NAMALWA (cell line): ENCODE results near the gene SRD5A1.
A peak's percentile ranks its signal among the peaks of the same experiment; 100 is the strongest.

Source experiments
- DNase-seq: peaks from one replicate; pipeline ENCODE4 v3.0.0-alpha.2; 2015; ENCODE audit warnings: low spot score

SRD5A1 gene

DNA sequence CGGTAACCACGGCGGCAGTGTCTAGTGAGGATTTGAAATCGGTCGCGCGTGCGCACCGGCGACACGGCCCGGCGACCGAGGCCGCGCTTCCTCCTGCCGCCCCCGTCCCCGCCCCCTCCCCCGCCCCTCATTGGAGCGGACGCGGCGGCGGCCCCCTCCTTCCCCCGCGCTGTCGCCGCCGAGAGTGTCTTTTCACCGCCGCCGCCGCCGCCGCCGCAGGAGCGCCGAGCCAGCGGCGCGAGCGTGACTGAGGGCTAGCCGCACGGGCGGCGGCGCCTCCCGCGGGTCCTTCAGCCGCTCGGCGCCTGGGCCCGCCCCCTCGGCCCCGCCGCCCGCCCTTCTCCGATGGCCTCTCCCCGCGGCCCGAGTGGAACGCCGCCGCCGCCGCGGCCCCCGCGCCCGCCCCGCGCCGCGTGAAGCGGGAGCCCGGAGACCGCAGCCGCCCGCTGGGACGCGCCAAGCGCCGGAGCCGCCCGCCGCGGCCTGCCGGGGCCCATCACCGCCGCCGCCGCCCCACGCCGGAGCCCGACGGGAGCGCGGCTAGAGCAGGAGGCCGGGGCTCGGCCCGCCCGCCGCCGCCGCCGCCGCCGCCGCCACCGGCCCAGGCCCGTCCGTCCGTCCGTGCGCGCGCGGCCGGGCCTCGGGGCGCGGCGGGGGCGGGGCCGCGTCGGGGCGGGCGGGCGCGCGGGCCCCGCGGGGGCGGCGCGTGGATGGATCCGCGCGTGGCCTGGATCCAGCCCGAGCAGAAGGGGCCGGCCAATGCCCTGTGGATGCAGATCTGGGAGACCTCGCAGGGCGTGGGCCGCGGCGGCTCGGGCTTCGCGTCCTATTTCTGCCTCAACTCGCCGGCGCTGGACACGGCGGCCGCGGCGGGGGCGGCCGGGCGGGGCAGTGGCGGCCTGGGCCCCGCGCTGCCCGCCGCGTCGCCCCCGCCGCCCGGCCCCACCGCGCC lies 80.3 kb downstream of the SRD5A1 start, which contains the start of gene TENT4A:
Gene TENT4A (plus strand): TSS at position 159 of the 952 bp plus-strand sequence. CDS start 552 bp downstream, at position 711.
- DNase-seq = no peak

DNA sequence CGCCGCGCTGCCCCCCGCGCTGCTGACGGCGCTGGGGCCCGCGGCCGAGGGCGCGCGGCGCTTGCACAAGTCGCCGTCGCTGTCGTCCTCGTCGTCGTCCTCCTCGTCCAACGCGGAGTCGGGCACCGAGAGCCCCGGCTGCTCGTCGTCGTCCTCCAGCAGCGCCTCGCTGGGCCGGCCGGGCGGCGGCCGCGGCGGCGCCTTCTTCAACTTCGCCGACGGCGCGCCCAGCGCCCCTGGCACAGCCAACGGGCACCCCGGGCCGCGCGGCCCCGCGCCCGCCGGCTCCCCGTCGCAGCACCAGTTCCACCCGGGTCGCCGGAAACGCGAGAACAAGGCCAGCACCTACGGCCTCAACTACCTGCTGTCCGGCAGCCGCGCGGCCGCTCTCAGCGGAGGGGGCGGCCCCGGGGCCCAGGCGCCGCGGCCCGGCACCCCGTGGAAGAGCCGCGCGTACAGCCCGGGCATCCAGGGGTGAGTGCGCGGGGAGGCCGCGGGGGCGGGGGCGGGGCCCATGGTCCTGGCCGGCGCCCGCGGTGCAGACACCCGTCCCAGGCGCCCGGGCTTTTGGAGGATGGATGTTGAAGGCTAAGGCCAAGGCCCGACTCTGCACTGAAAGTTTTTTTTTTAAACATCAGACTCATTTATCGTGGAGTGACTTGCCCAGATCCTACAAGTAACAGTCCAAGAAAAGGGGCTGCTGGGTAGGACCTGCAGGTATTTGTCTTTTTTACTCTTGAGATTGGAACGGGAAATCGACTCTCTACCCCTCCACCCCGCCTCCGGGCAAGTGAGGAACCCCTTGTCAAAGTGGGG lies 81.2 kb downstream of the SRD5A1 start:
- DNase-seq = peak; percentile 59

DNA sequence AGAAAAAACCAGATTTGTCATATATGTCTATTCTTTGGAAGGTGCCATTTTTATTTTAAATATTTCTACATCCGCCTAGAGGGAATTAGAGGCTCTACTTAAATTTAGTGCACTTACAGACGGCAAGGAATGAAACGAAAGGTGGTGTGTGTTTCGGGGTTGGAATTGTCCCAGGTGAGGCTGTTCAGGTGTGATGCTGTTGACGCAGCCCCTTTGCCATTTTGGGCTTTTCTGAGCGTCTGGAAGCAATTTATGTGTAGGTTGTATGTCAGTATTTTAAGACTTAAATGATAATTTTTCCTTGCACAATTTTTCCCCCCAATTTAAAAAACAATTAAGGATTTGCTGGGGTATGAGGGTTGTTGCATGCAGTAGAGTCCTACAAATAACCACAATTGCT lies 82.0 kb downstream of the SRD5A1 start:
- DNase-seq = no peak

DNA sequence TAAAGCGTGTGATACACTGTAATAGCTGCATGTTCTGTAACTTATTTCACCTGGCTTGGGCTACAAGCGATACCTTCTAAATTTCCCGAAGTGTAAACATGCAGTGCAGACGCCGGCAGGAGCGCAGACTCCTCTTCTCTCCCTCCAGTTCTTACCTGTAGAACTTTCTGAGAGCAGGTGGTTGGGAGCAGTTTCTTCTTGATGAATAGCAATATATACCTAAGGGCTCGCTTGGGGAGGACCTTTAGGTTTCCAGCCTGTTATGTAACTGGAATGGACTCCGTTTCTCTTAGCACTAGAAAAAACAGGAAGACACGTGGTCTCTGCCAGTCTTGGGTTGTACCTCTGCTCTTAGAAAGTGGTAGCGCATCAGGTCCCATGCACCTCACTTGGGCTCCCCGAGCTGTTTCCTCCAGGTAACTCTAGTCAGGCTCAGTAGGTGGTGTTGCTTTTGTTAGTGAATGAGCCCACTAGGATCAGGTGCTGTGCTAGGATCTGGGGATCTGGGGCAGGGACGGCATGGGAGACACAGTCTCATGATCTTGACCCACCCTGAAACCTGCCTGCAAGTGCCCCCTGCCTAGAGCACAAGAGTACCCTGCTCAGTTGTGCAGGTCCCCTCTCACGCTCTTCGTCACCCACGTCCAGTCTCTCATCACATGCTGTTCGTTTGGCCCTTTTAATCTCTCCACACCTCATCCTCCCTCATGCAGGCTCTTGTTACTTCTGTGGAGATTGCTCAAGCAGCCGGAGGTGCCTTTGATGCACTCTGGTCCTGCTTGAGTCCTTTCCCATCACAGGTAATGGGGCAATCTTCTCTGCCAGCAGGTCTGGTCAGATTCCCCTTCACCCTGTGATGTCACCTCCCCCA lies 82.8 kb downstream of the SRD5A1 start:
- DNase-seq = peak; percentile 61

DNA sequence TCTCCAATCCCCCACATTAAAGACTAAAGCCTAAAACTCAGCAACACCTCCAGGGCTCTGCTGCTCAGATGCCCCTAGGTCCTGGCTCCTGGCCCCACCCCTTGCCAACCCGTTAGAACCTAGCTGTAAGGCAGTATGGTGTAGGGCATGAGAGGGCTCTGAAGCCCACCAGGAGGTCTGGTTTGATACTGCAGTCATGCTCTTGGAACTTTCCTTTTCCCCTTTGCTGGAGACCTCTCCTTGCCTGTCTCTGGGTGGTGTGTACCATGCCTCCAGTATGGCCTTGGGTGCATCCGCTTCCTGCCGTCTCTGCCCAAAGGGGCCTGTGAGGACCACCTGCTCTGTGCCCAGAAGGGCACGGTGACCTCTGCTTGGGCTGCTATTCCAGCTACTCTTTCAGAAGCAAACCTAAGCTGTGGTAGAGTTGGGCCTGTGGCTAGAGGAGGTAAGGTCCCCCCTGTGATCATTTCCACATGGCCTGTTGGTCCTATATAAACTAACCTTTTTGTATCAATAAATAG lies 83.4 kb downstream of the SRD5A1 start:
- DNase-seq = peak; percentile 31

DNA sequence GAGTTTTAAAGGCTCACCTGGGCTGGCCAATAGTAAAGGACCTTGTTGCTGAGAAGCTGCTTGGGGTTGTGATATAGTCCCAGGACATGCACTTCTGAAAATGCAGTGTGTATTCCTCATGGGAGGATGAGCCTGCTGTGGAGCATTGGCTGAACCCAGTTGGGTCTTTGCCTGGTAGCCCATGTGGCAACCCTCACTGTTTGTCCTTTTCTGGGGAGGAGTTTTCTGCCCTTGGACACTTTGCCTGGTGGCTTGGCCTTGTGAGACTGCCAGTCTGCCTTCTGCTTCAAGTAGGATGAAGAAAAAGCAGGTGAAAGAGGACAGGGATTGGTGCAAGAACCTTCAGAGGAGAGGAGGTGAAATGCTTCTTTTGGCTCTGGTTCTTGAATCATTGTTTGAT lies 84.0 kb downstream of the SRD5A1 start:
- no peak for DNase-seq

DNA sequence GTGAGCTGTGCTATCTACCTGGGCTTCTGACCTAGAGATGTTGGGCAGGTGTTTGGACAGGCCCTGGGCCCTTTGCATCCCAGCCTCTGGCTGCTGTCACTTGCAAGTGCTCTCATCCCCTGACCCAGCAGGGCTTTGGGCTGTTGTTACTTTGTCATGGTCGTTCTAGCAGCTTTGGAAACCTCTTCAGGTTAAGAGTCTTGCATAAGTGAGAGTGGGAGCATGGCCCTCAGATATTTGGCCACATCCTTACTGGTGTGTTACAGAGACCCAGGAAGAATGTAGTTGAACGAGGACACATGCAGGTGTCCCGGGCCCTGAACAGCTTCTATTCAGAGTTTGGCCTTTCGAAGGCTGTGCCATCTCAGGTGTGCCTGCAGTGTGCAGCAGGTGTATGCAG lies 84.4 kb downstream of the SRD5A1 start:
- DNase-seq = no peak

DNA sequence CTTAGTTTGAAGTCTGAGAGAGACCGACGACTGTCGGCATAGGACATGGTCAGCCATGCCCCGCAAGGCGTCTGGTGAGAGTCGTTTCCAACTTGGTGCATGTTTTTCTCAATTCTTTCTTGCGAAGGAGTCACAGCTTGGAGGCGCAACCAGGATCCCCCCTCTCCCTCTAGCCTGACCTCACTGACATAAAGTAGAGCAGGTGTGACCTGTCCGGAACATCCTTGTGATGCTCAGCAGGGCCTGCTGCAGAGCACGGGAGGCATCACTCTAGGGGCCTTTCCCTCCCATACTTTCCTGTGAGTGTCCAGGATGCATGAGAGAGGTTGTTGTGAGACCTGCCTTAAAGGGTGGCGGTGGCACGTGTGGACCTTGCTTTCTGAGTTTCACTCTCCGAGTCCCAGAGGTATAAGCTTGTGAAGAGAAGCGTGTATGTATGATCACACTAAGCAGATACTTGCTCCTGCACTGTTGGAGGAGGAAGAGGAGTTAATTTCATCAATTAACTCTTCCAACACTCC lies 85.0 kb downstream of the SRD5A1 start:
- peak; percentile 45 for DNase-seq

DNA sequence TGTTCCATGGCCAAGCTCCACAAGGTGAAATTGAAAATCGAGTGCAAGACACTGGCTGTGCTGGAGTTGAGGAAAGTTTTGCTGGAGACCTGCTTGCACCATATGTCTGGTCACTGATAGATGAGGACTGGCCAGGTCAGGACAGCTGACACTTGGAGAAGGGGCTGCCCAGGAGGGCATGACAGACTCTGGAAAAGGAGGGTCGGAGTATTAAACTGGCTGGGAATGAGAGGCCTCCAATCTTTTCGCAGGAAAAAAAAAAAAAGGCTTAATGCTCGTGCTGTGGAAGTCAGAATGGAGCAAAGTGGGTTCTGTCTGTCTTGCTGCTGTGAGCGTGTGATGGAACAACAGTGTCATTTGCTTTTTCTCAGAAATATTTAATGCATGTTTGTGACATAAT lies 85.5 kb downstream of the SRD5A1 start:
- DNase-seq = no peak

DNA sequence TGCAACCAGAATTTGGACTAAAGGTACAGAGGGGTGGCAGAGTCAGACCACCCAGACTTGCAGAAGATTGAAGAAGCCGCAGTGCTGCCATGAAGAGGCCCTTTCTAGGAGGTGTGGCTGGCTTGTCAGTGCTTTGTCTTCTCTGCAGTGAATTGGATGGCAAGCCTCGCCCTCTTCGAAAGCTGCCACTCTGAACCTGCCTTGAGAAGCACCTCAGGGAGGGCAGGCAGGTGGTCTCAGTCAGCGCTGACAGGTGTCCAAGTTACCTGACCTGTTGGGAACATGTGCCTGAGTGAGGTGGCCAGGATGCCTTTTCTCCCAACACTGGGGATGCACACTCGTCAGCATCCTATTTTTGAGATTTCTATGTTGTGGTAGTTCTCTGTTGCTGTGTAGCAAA lies 86.2 kb downstream of the SRD5A1 start:
- DNase-seq = peak; percentile 31

DNA sequence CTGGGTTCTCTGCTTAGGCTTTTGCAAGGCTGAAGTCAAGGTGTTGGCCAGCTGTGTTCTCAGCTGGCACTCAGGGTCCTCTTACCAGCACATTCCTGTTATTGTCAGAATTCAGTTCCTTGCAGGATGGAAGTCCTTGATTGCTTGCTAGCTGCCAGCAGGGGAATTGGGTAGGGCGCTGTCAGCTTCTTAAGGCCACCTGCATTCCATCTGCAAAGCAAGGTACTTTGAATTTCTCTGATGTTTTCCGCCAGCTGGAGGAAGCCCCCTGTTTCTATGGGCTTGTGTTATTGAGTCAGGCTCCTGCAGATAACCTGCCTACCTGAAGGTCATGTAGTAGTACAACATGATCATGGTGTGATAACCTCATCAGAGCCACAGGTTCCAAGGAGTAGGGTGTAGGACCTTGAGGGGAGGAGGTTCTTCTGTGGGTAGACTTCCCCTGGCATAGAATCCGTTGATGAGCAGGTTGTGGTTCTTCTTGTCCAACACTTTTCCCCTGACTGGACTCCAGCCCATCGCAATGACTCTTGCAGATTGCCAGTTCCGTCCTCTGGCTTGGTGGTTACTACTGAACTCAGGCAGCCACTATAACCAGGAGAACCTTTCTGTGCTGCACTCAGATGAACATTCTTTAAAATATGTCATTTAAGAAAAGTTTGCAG lies 86.8 kb downstream of the SRD5A1 start:
- peak; percentile 65 for DNase-seq

DNA sequence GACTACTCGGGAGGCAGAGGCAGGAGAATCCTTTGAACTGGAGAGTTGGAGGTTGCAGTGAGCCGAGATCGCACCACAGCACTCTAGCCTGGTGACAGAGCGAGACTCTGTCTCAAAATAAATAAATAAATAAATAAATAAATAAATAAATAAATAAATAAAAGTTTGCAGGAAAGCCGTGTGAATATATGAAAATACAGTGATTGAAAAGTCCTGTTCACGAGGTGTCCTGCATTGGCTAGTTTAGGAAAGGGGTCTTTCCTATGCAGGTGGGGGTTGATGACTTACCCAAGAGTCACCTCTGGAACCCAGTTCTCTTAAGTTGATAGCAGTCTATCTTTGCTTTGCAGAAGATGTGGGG lies 87.3 kb downstream of the SRD5A1 start:
- DNase-seq = no peak

DNA sequence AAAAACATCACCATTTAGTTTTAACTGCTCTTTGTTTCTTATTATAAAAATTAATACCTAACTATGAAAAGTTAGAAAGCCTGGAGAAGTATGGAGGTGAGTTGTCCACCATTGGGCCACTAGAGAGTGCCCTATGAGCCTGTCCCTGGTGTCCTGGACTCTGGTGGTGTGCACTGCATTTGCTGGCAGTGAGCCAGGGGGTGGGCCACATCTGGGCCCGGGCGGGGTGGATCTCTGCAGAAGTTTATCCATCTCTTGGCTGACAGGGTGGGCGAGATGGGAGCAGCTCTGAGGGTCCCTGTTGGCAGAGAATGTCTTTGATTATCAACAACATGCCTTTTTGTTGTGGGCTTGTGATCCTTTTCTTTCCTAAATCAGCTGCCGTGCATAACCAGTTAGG lies 88.2 kb downstream of the SRD5A1 start:
- DNase-seq = peak; percentile 77

DNA sequence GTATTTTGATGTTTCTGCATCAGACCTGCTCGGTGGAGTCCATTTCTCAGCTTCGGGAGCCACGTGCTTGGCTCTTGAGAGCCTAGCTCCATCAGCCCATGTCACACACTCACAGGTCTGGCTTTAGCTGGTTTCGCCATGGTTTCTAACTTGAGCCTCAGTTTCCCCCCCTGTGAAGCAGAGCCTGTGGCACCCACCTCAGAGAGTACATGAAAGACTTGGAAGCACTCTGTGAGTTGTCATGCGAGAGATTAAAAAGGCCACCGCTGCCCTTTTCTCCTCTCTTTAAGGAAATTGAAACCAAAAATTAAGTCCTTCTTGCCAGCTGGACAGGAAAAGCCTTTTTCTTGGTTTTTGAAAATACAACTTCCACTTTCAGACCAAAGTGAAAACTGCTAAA lies 88.8 kb downstream of the SRD5A1 start:
- peak; percentile 78 for DNase-seq

DNA sequence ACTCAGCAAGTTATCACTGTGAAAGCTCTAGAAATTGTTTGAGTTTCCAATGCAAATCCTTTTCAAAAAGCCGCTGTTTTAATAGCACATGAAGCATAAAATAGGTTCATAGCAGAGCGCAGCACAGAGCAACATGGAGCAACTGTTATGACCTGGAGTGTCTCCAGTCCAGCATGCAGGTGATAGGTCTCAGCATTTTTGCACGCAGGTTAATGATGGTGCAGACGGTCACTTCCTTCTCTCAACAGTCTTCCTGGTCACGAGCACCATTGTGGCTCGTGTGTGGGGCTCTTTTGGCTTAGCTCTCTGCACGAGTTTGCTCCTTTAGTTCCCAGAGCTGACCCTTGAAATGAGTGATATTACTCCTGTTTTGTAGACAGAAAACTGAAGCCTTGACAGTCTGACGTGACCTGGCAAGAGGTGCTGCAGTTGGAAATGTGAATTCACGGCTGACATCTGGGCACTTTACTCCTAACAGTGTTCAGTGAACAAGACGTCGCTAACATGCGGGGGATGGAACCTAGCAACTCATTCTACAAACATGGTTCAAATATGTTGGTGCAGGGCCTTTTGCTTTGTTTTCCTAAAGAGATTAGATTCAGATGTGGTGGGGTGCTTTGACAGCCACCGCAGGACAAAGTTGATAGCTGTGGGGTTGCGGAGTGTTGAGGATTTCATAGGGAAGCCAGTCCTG lies 90.0 kb downstream of the SRD5A1 start:
- DNase-seq = no peak

DNA sequence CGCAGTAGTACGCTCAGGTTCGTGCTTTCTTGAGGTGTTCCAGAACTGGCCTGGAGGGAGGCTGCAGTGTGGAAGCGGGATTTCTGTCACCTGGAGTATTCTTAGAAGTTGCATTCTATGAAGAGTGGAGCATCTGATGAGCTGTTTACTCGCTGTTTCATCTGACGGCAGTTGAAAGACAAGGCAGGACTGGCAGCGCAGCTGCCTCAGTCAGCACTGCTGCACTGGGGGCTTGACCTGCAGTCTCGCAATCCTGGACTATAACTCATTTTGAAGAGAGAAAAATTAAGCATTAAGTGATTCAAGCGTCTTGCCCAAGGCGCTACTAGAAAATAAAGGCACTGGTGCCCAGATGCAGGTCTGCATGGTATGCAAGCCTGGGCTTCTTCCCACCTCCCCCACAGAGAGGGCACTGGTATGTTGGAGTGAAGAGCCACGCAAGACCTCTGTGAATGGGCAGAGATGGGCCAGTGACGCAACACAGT lies 90.6 kb downstream of the SRD5A1 start:
- DNase-seq = no peak
